HepG2 (cell line): ENCODE data around the gene RBM27. TPM values are rescaled to one million over a fixed set of nuclear protein-coding genes. Genes with fewer than 3 reads are reported as not detected.

Experiments
- PRMT3 ChIP-seq: sonication (generic); formaldehyde crosslinking; IDR thresholded peaks from 2 replicates; pipeline ENCODE4 v1.8.1; 2022; ENCODE audit warnings: low read depth, mild to moderate bottlenecking, moderate library complexity, missing genetic modification reagents, borderline replicate concordance
- SIX4 ChIP-seq: sonication (generic); formaldehyde crosslinking; IDR thresholded peaks from 2 replicates; pipeline ENCODE4 v1.4.0; 2020; ENCODE audit warnings: missing genetic modification reagents
- U2AF1 ChIP-seq: fragments of 200-400 bp; formaldehyde crosslinking; optimal IDR thresholded peaks from 2 replicates; pipeline ENCODE3; 2017; ENCODE audit warnings: mild to moderate bottlenecking, low read depth, low read length
- ZNF142 ChIP-seq: sonication (generic); formaldehyde crosslinking; IDR thresholded peaks from 2 replicates; pipeline ENCODE4 v1.4.0; 2020; ENCODE audit warnings: missing genetic modification reagents
- ZNF281 ChIP-seq: sonication (generic); formaldehyde crosslinking; IDR thresholded peaks from 2 replicates; pipeline ENCODE4 v1.4.0; 2020; ENCODE audit warnings: missing genetic modification reagents, borderline replicate concordance
- ZNF446 ChIP-seq: sonication (generic); formaldehyde crosslinking; IDR thresholded peaks from 2 replicates; pipeline ENCODE4 v1.5.0; 2020; ENCODE audit warnings: mild to moderate bottlenecking, missing genetic modification reagents
- ZNF607 ChIP-seq: sonication (generic); formaldehyde crosslinking; IDR thresholded peaks from 2 replicates; pipeline ENCODE4 v1.5.1; 2020; ENCODE audit warnings: missing genetic modification reagents, mild to moderate bottlenecking, borderline replicate concordance
- polyA plus RNA-seq, 8 experiments: library from polyadenylated mRNA; depleted of rRNA in 3 of 8; stranded (reverse) in 7 of 8; unstranded in 1 of 8; fragments of >200 nt; fragmentation: Illumina TruSeq in 4 of 8; extraction: Trizol in 4 of 8; gene quantifications; 2 replicates each; pipeline versions ENCODE4 v1.2.1 to v1.2.3, GENCODE V29; 2011 to 2016; ENCODE audit warnings: low read depth in 4 of 8, missing spikeins in 1 of 8, mixed read lengths in 1 of 8; ENCODE audit not compliant: insufficient read depth in 1 of 8
- total RNA-seq, 5 experiments: library from RNA; depleted of rRNA; stranded (reverse); fragments of >200 nt; fragmentation: Illumina TruSeq; extraction: Trizol; gene quantifications; 2 replicates each; pipeline ENCODE4 v1.2.3, GENCODE V29; 2016; ENCODE audit warnings: low read depth in 1 of 5
- TF ChIP-seq, protein P1 (sequence below): sonication (generic); formaldehyde crosslinking; IDR thresholded peaks from 2 replicates; pipeline ENCODE4 v1.4.0; 2020; ENCODE audit warnings: missing genetic modification reagents, low read depth, mild to moderate bottlenecking, borderline replicate concordance
- TF ChIP-seq, protein P2 (sequence below): sonication (generic); formaldehyde crosslinking; IDR thresholded peaks from 2 replicates; pipeline ENCODE4 v1.5.1; 2020; ENCODE audit warnings: mild to moderate bottlenecking, missing genetic modification reagents, moderate library complexity
- TF ChIP-seq, protein P3 (sequence below): sonication (generic); formaldehyde crosslinking; IDR thresholded peaks from 2 replicates; pipeline ENCODE4 v1.4.0; 2020; ENCODE audit warnings: missing genetic modification reagents, borderline replicate concordance
- TF ChIP-seq, protein P4 (sequence below): sonication (generic); formaldehyde crosslinking; IDR thresholded peaks from 2 replicates; pipeline ENCODE4 v1.4.0; 2020; ENCODE audit warnings: missing genetic modification reagents, borderline replicate concordance

Gene RBM27
- total and polyA plus RNA-seq, 2 of the 13 experiments (the other 11 are each of a cell fraction or from before 2014, with no cell fraction given), result 12.9 to 23.4 TPM

DNA sequence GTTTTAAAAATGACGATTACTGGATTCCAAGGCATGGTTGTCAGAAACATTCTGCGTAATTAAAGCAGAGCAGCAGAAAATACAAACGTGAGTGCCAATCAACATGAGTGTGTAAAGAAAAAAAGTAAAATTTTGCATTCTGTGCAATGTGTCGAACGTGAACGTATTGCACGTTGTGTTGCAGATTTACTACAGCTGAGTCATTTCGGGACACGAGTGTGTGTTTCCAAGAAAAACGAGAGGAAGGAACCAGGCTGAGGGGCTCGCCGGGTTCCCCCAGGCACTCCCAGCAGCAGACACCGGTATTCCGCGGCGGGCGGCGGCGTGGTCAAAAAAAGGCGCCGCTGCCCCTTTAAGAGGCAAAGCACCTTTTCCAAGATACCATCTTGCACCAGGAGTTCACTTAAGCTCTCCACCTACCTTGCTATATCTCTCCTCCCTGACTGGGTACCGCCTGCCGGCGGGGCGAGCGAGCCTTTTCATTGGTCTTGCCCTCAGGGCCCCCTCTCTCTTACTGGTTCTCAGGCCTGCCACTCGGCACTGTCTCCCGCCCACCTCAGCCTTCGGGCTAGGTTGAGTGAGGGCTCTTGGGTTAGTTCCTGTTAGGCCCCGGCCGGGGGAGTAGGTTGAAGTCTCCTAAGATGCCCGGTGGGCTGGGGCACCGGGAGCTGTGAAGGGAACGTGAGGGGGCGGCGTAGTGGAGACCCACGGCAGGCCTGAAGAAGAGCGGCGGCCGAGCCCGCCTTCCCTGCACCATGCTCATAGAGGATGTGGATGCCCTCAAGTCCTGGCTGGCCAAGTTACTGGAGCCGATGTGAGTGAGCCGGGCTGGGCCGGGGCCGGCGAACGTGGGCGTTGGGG lies at the start of gene RBM27 (continued):
- TF ChIP-seq ZNF281 (CRISPR knock-in tag) (no peak), ZNF446 (CRISPR knock-in tag) (no peak), PRMT3 (CRISPR knock-in tag) (no peak), ZNF142 (CRISPR knock-in tag) (no peak; the same call in 1 of the 2 replicates), SIX4 (0 out of 2 replicates have a peak, but pooled peaks have one; percentile 11), ZNF607 (CRISPR knock-in tag) (no peak), U2AF1 (no peak)
- TF ChIP-seq, protein P1, sequence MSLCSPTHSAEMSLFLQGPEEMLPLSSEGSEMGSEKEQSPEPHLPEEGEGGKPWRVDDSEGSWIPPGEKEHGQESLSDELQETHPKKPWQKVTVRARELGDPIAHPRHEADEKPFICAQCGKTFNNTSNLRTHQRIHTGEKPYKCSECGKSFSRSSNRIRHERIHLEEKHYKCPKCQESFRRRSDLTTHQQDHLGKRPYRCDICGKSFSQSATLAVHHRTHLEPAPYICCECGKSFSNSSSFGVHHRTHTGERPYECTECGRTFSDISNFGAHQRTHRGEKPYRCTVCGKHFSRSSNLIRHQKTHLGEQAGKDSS (CRISPR knock-in tag), result no peak
- TF ChIP-seq, protein P2, sequence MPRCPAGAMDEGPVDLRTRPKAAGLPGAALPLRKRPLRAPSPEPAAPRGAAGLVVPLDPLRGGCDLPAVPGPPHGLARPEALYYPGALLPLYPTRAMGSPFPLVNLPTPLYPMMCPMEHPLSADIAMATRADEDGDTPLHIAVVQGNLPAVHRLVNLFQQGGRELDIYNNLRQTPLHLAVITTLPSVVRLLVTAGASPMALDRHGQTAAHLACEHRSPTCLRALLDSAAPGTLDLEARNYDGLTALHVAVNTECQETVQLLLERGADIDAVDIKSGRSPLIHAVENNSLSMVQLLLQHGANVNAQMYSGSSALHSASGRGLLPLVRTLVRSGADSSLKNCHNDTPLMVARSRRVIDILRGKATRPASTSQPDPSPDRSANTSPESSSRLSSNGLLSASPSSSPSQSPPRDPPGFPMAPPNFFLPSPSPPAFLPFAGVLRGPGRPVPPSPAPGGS (CRISPR knock-in tag), result no peak
- TF ChIP-seq, protein P3, sequence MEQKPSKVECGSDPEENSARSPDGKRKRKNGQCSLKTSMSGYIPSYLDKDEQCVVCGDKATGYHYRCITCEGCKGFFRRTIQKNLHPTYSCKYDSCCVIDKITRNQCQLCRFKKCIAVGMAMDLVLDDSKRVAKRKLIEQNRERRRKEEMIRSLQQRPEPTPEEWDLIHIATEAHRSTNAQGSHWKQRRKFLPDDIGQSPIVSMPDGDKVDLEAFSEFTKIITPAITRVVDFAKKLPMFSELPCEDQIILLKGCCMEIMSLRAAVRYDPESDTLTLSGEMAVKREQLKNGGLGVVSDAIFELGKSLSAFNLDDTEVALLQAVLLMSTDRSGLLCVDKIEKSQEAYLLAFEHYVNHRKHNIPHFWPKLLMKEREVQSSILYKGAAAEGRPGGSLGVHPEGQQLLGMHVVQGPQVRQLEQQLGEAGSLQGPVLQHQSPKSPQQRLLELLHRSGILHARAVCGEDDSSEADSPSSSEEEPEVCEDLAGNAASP (CRISPR knock-in tag), result peak; percentile 71; the same call in 1 of the 2 replicates
- TF ChIP-seq, protein P4, sequence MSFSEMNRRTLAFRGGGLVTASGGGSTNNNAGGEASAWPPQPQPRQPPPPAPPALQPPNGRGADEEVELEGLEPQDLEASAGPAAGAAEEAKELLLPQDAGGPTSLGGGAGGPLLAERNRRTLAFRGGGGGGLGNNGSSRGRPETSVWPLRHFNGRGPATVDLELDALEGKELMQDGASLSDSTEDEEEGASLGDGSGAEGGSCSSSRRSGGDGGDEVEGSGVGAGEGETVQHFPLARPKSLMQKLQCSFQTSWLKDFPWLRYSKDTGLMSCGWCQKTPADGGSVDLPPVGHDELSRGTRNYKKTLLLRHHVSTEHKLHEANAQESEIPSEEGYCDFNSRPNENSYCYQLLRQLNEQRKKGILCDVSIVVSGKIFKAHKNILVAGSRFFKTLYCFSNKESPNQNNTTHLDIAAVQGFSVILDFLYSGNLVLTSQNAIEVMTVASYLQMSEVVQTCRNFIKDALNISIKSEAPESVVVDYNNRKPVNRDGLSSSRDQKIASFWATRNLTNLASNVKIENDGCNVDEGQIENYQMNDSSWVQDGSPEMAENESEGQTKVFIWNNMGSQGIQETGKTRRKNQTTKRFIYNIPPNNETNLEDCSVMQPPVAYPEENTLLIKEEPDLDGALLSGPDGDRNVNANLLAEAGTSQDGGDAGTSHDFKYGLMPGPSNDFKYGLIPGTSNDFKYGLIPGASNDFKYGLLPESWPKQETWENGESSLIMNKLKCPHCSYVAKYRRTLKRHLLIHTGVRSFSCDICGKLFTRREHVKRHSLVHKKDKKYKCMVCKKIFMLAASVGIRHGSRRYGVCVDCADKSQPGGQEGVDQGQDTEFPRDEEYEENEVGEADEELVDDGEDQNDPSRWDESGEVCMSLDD (CRISPR knock-in tag), result no peak
